Neural progenitor cell (in vitro differentiated cells): Measurements from ENCODE around the gene TRAPPC2. TPM values are rescaled to one million over a fixed set of nuclear protein-coding genes. Genes with fewer than 3 reads are reported as not detected.

Experiments used
- DNase-seq: peaks from one replicate; pipeline ENCODE4 v3.0.0-alpha.2; 2016; ENCODE audit warnings: low spot score
- H2AFZ ChIP-seq: fragments of 200-600 bp; sonication (generic); replicated peaks from 2 replicates; pipeline ENCODE4 v1.6.1; 2016; ENCODE audit warnings: antibody characterized with exemption
- H3F3A ChIP-seq: fragments of 200-600 bp; sonication (generic); 2 replicates; pipeline ENCODE4 v1.6.1; 2016; ENCODE audit warnings: antibody characterized with exemption, low read depth
- H3K27ac ChIP-seq: fragments of 200-600 bp; sonication (generic); 2 replicates; pipeline ENCODE4 v1.5.1; 2016; ENCODE audit warnings: mild to moderate bottlenecking
- H3K27me3 ChIP-seq: fragments of 200-600 bp; sonication (generic); 2 replicates; pipeline ENCODE4 v1.6.1; 2016; ENCODE audit warnings: mild to moderate bottlenecking, moderate library complexity
- H3K36me3 ChIP-seq: fragments of 200-600 bp; sonication (generic); 2 replicates; pipeline ENCODE4 v1.5.1; 2016
- H3K4me1 ChIP-seq: fragments of 200-600 bp; sonication (generic); 2 replicates; pipeline ENCODE4 v1.6.1; 2016; ENCODE audit warnings: mixed run types
- H3K4me2 ChIP-seq: fragments of 200-600 bp; sonication (generic); 2 replicates; pipeline ENCODE4 v1.6.1; 2016
- H3K4me3 ChIP-seq: fragments of 200-600 bp; sonication (generic); 2 replicates; pipeline ENCODE4 v1.5.1; 2016
- H3K79me2 ChIP-seq: fragments of 200-600 bp; sonication (generic); 2 replicates; pipeline ENCODE4 v1.6.1; 2016; ENCODE audit warnings: low read depth
- H3K9ac ChIP-seq: fragments of 200-600 bp; sonication (generic); 2 replicates; pipeline ENCODE4 v1.6.1; 2016
- H3K9me3 ChIP-seq: fragments of 200-600 bp; sonication (generic); 2 replicates; pipeline ENCODE4 v1.5.1; 2016; ENCODE audit warnings: low read depth
- H4K20me1 ChIP-seq: fragments of 200-600 bp; sonication (generic); 2 replicates; pipeline ENCODE4 v1.6.1; 2016; ENCODE audit warnings: low read depth
- H3K27ac Mint-ChIP-seq: 3 replicates; pipeline ENCODE4 v1.8.0; 2021; ENCODE audit warnings: mixed read lengths
- H3K27me3 Mint-ChIP-seq: 2 replicates; pipeline ENCODE4 v1.8.0; 2022; ENCODE audit warnings: low read depth, mild to moderate bottlenecking, inconsistent platforms, moderate library complexity, mixed read lengths; ENCODE audit not compliant: insufficient read depth
- H3K36me3 Mint-ChIP-seq: 3 replicates; pipeline ENCODE4 v1.8.0; 2021; ENCODE audit warnings: mixed read lengths
- H3K4me1 Mint-ChIP-seq: 3 replicates; pipeline ENCODE4 v1.8.0; 2021; ENCODE audit warnings: mixed read lengths
- H3K4me3 Mint-ChIP-seq: 3 replicates; pipeline ENCODE4 v1.8.0; 2021; ENCODE audit warnings: mild to moderate bottlenecking, moderate library complexity, mixed read lengths
- H3K9me3 Mint-ChIP-seq: 3 replicates; pipeline ENCODE4 v1.8.0; 2020; ENCODE audit warnings: mixed read lengths
- CTCF ChIP-seq: fragments of 200-600 bp; sonication (generic); IDR thresholded peaks from 2 replicates; pipeline ENCODE4 v1.5.1; 2017; ENCODE audit warnings: antibody characterized with exemption, mild to moderate bottlenecking
- EZH2 ChIP-seq: fragments of 200-600 bp; sonication (generic); IDR thresholded peaks from 2 replicates; pipeline ENCODE4 v1.6.1; 2017; ENCODE audit warnings: antibody characterized with exemption, mild to moderate bottlenecking, moderate library complexity
- EZH2phosphoT487 ChIP-seq: fragments of 200-600 bp; sonication (generic); IDR thresholded peaks from 2 replicates; pipeline ENCODE4 v1.6.1; 2017; ENCODE audit warnings: antibody characterized with exemption
- total RNA-seq: library from RNA; depleted of rRNA; stranded (reverse); fragments of >200 nt; gene quantifications from 2 replicates; pipeline ENCODE4 v1.2.3, GENCODE V29; 2015; ENCODE audit warnings: low replicate concordance

Gene TRAPPC2
- total RNA-seq, 1 donor from 2014 or later, result 31.6 TPM

GRCh38 chrX:13666836-13667235, 67.6 kb downstream of the TRAPPC2 start:
- no peak overlapping the region for H3K27ac ChIP-seq
- no peaks in the 10 kb centered on the region for H4K20me1 ChIP-seq
- Mint-ChIP-seq H3K36me3 (no peaks in the 10 kb centered on the region), H3K4me1 (no peaks in the 10 kb centered on the region), H3K27me3 (peaks cover 2% of the 10 kb centered on the region), H3K27ac (no peak overlapping the region), H3K9me3 (no peaks in the 10 kb centered on the region), H3K4me3 (no peak overlapping the region)
- no peaks in the 10 kb centered on the region for H3K27me3 ChIP-seq
- no peaks in the 10 kb centered on the region for H3K36me3 ChIP-seq
- H3K4me2 ChIP-seq, result no peak overlapping the region
- DNase-seq, result no peak
- TF ChIP-seq EZH2 (no peak), CTCF (no peak), EZH2phosphoT487 (no peak)
- no peak overlapping the region for H3K9ac ChIP-seq
- no peaks in the 10 kb centered on the region for H3K79me2 ChIP-seq
- no peak overlapping the region for H2AFZ ChIP-seq
- H3K9me3 ChIP-seq, result no peaks in the 10 kb centered on the region
- no peaks in the 10 kb centered on the region for H3K4me1 ChIP-seq
- no peak overlapping the region for H3K4me3 ChIP-seq
- no peaks in the 10 kb centered on the region for H3F3A ChIP-seq

- Mint-ChIP-seq H3K27ac (no peak overlapping the region), H3K36me3 (no peaks in the 10 kb centered on the region), H3K4me3 (no peak overlapping the region), H3K9me3 (no peaks in the 10 kb centered on the region), H3K4me1 (peaks cover 2% of the 10 kb centered on the region), H3K27me3 (no peaks in the 10 kb centered on the region)
- no peaks in the 10 kb centered on the region for H3K9me3 ChIP-seq
- H3K4me3 ChIP-seq, result no peak overlapping the region
- no peak overlapping the region for H3K4me2 ChIP-seq
- H3K9ac ChIP-seq, result no peak overlapping the region
- no peaks in the 10 kb centered on the region for H4K20me1 ChIP-seq
- H3K36me3 ChIP-seq, result peaks cover 4% of the 10 kb centered on the region
- no peak overlapping the region for H2AFZ ChIP-seq
- H3F3A ChIP-seq, result no peaks in the 10 kb centered on the region
- DNase-seq, result no peak
- no peaks in the 10 kb centered on the region for H3K27me3 ChIP-seq
- no peaks in the 10 kb centered on the region for H3K79me2 ChIP-seq
- no peaks in the 10 kb centered on the region for H3K4me1 ChIP-seq
- TF ChIP-seq EZH2phosphoT487, result no peak
- TF ChIP-seq EZH2, result no peak
- no peak for TF ChIP-seq CTCF
- no peak overlapping the region for H3K27ac ChIP-seq
These were observed 70.4 kb downstream of the TRAPPC2 start for GRCh38 chrX:13664020-13664419.

GRCh38 chrX:13662355-13662791, 72.0 kb downstream of the TRAPPC2 start:
- no peak overlapping the region for H3K4me2 ChIP-seq
- Mint-ChIP-seq H3K4me1 (peaks cover 8% of the 10 kb centered on the region), H3K27ac (no peak overlapping the region), H3K9me3 (no peaks in the 10 kb centered on the region), H3K4me3 (no peak overlapping the region), H3K27me3 (no peaks in the 10 kb centered on the region), H3K36me3 (no peaks in the 10 kb centered on the region)
- H3K27ac ChIP-seq, result no peak overlapping the region
- H4K20me1 ChIP-seq, result no peaks in the 10 kb centered on the region
- no peaks in the 10 kb centered on the region for H3K9me3 ChIP-seq
- H3K36me3 ChIP-seq, result peaks cover 4% of the 10 kb centered on the region
- H3F3A ChIP-seq, result no peaks in the 10 kb centered on the region
- H2AFZ ChIP-seq, result no peak overlapping the region
- H3K27me3 ChIP-seq, result no peaks in the 10 kb centered on the region
- no peak overlapping the region for H3K9ac ChIP-seq
- no peak for DNase-seq
- H3K79me2 ChIP-seq, result no peaks in the 10 kb centered on the region
- H3K4me3 ChIP-seq, result no peak overlapping the region
- TF ChIP-seq EZH2phosphoT487 (no peak), CTCF (no peak), EZH2 (no peak)
- no peaks in the 10 kb centered on the region for H3K4me1 ChIP-seq

Other genes starting within 250 kb of the TRAPPC2 start
- 0.19 and 1.2 TPM in 2 replicates for gene EGFL6, start 165.0 kb downstream of the TRAPPC2 start, total RNA-seq
- 3.6 and 6.8 TPM in 2 replicates for gene TCEANC, start 81.5 kb downstream of the TRAPPC2 start, total RNA-seq
- gene RAB9A, start 45.5 kb downstream of the TRAPPC2 start, total RNA-seq, result 27.9 and 30.5 TPM in 2 replicates
- 23.3 and 36.0 TPM in 2 replicates for gene OFD1, start 128 bp upstream of the TRAPPC2 start, total RNA-seq
- 49.6 and 69.2 TPM in 2 replicates for gene GPM6B, start 82.5 kb upstream of the TRAPPC2 start, total RNA-seq